H9 (cell line): ENCODE results near the gene SLC35A3. TPM values are rescaled to one million over a fixed set of nuclear protein-coding genes. Genes with fewer than 3 reads are reported as not detected.
"Not testable (repeated sequence)": the region's sequence is repeated elsewhere in the genome, so short reads cannot be mapped to it uniquely, and the experiment has no call there.

Experiments
- DNase-seq: peaks from one replicate; pipeline ENCODE4 v3.0.0-alpha.2; 2017
- H2AFZ ChIP-seq: one replicate; pipeline ENCODE4 v1.6.1; 2013; ENCODE audit warnings: mild to moderate bottlenecking, low read length, control low read depth, moderate library complexity
- H2AK5ac ChIP-seq: 2 replicates; pipeline ENCODE4 v1.6.1; 2013; ENCODE audit warnings: low read length, control low read depth, mixed read lengths; ENCODE audit not compliant: insufficient read length
- H2BK120ac ChIP-seq: one replicate; pipeline ENCODE4 v1.6.1; 2013; ENCODE audit warnings: low read depth, mild to moderate bottlenecking, low read length, control low read depth, inconsistent platforms; ENCODE audit not compliant: poor library complexity, severe bottlenecking
- H2BK12ac ChIP-seq: 2 replicates; pipeline ENCODE4 v1.6.1; 2013; ENCODE audit warnings: low read length, control low read depth, mixed read lengths, low read depth; ENCODE audit not compliant: insufficient read length
- H2BK15ac ChIP-seq: 2 replicates; pipeline ENCODE4 v1.6.1; 2013; ENCODE audit warnings: low read depth, low read length, control low read depth
- H2BK20ac ChIP-seq: one replicate; pipeline ENCODE4 v1.6.1; 2013; ENCODE audit warnings: low read depth, mild to moderate bottlenecking, low read length, control low read depth, inconsistent platforms; ENCODE audit not compliant: poor library complexity, severe bottlenecking
- H2BK5ac ChIP-seq: 2 replicates; pipeline ENCODE4 v1.6.1; 2013; ENCODE audit warnings: low read length, control low read depth, mixed read lengths; ENCODE audit not compliant: insufficient read length
- H3K14ac ChIP-seq: 2 replicates; pipeline ENCODE4 v1.6.1; 2013; ENCODE audit warnings: low read length, control low read depth; ENCODE audit not compliant: insufficient read depth
- H3K18ac ChIP-seq: 2 replicates; pipeline ENCODE4 v1.6.1; 2013; ENCODE audit warnings: low read depth, mild to moderate bottlenecking, mixed read lengths, low read length, control low read depth; ENCODE audit not compliant: insufficient read length
- H3K23ac ChIP-seq: 2 replicates; pipeline ENCODE4 v1.6.1; 2013; ENCODE audit warnings: low read length, control low read depth, mixed read lengths, low read depth; ENCODE audit not compliant: insufficient read length
- H3K23me2 ChIP-seq: 2 replicates; pipeline ENCODE4 v1.6.1; 2013; ENCODE audit warnings: low read depth, mild to moderate bottlenecking, mixed read lengths, low read length, control low read depth; ENCODE audit not compliant: insufficient read length, poor library complexity, severe bottlenecking
- H3K27ac ChIP-seq: 2 replicates; pipeline ENCODE4 v1.5.1; 2013; ENCODE audit warnings: low read length, control low read depth, mixed read lengths, low read depth; ENCODE audit not compliant: insufficient read length
- H3K27me3 ChIP-seq: 2 replicates; pipeline ENCODE4 v1.6.1; 2013; ENCODE audit warnings: low read length, control low read depth, inconsistent platforms; ENCODE audit not compliant: insufficient read depth
- H3K4ac ChIP-seq: 2 replicates; pipeline ENCODE4 v1.6.1; 2013; ENCODE audit warnings: low read depth, mild to moderate bottlenecking, control low read depth, inconsistent platforms, low read length, moderate library complexity
- H3K4me1 ChIP-seq: 2 replicates; pipeline ENCODE4 v1.6.1; 2013; ENCODE audit warnings: low read length, control low read depth, inconsistent platforms; ENCODE audit not compliant: insufficient read depth
- H3K4me2 ChIP-seq: 2 replicates; pipeline ENCODE4 v1.6.1; 2013; ENCODE audit warnings: low read length, control low read depth, mixed read lengths; ENCODE audit not compliant: insufficient read length, insufficient read depth
- H3K56ac ChIP-seq: 2 replicates; pipeline ENCODE4 v1.6.1; 2013; ENCODE audit warnings: low read depth, mild to moderate bottlenecking, mixed read lengths, low read length, control low read depth; ENCODE audit not compliant: insufficient read length
- H3K79me1 ChIP-seq: 2 replicates; pipeline ENCODE4 v1.6.1; 2013; ENCODE audit warnings: low read depth, mild to moderate bottlenecking, moderate library complexity, low read length, control low read depth, inconsistent platforms; ENCODE audit not compliant: insufficient read depth, poor library complexity, severe bottlenecking
- H3K79me2 ChIP-seq: 2 replicates; pipeline ENCODE4 v1.6.1; 2013; ENCODE audit warnings: low read length, control low read depth, inconsistent platforms; ENCODE audit not compliant: insufficient read depth
- H3K9ac ChIP-seq: 2 replicates; pipeline ENCODE4 v1.6.1; 2013; ENCODE audit warnings: low read length, control low read depth, mixed read lengths; ENCODE audit not compliant: insufficient read length; ENCODE audit errors: extremely low read depth
- H3K9me3 ChIP-seq: one replicate; pipeline ENCODE4 v1.6.1; 2013; ENCODE audit warnings: low read depth, low read length, inconsistent platforms; ENCODE audit not compliant: control insufficient read depth
- H3T11ph ChIP-seq: one replicate; pipeline ENCODE4 v1.6.1; 2013; ENCODE audit warnings: mild to moderate bottlenecking, low read length, control low read depth, inconsistent platforms
- H4K20me1 ChIP-seq: one replicate; pipeline ENCODE4 v1.6.1; 2013; ENCODE audit not compliant: control insufficient read depth, insufficient read length, insufficient read depth
- H4K5ac ChIP-seq: 2 replicates; pipeline ENCODE4 v1.6.1; 2013; ENCODE audit warnings: low read depth, mild to moderate bottlenecking, mixed read lengths, low read length, control low read depth; ENCODE audit not compliant: insufficient read length
- H4K8ac ChIP-seq: replicated peaks from 2 replicates; pipeline ENCODE4 v1.6.1; 2013; ENCODE audit warnings: low read length, control low read depth, mixed read lengths, low read depth; ENCODE audit not compliant: insufficient read length
- H4K91ac ChIP-seq: 2 replicates; pipeline ENCODE4 v1.6.1; 2013; ENCODE audit warnings: low read depth, mild to moderate bottlenecking, moderate library complexity, mixed read lengths, low read length, control low read depth; ENCODE audit not compliant: insufficient read length
- H3K27ac Mint-ChIP-seq, 3 experiments: 2 replicates in 2 of 3; 3 replicates in 1 of 3; pipeline ENCODE4 v1.8.0; 2020 to 2021; ENCODE audit warnings: mixed read lengths in 3 of 3, mild to moderate bottlenecking in 1 of 3, moderate library complexity in 1 of 3
- H3K27me3 Mint-ChIP-seq: 2 replicates; pipeline ENCODE4 v1.8.0; 2021; ENCODE audit warnings: low read depth, mild to moderate bottlenecking, moderate library complexity, mixed read lengths
- H3K36me3 Mint-ChIP-seq, 3 experiments: 2 replicates in 2 of 3; 3 replicates in 1 of 3; pipeline ENCODE4 v1.8.0; 2020 to 2021; ENCODE audit warnings: low read depth in 3 of 3, mixed read lengths in 3 of 3; ENCODE audit not compliant: insufficient read depth in 1 of 3
- H3K4me1 Mint-ChIP-seq, 2 experiments: 2 replicates each; pipeline ENCODE4 v1.8.0; 2020; ENCODE audit warnings: mixed read lengths in 2 of 2
- H3K4me3 Mint-ChIP-seq, 2 experiments: 2 replicates in 1 of 2; 3 replicates in 1 of 2; pipeline ENCODE4 v1.8.0; 2020 to 2021; ENCODE audit warnings: mild to moderate bottlenecking in 2 of 2, mixed read lengths in 2 of 2, moderate library complexity in 1 of 2
- H3K9me3 Mint-ChIP-seq, 2 experiments: 2 replicates in 1 of 2; 3 replicates in 1 of 2; pipeline ENCODE4 v1.8.0; 2020; ENCODE audit warnings: mild to moderate bottlenecking in 2 of 2, mixed read lengths in 2 of 2, moderate library complexity in 1 of 2
- WGBS: extraction: QIAGEN DNeasy Blood & Tissue Kit; methylation state at CpG from one replicate; pipeline ENCODE4 v1.1.7; 2013; ENCODE audit warnings: missing lambda C conversion rate, low lambda C conversion rate, mixed read lengths; ENCODE audit not compliant: insufficient read length; ENCODE audit errors: extremely low coverage; 5-methylcytosine and 5-hydroxymethylcytosine counted together
- total RNA-seq: library from RNA; stranded (reverse); gene quantifications from 2 replicates; pipeline ENCODE4 v1.2.1, GENCODE V29; 2021
- TF ChIP-seq, protein P1 (sequence below): fragments of 200-600 bp; sonication (generic); conservative IDR thresholded peaks from 3 replicates; pipeline ENCODE4 v1.8.0; 2021; ENCODE audit warnings: antibody characterized with exemption, mild to moderate bottlenecking

The SLC35A3 gene
- total RNA-seq, 1 experiment from 2014 or later, result 15.1 TPM

DNA sequence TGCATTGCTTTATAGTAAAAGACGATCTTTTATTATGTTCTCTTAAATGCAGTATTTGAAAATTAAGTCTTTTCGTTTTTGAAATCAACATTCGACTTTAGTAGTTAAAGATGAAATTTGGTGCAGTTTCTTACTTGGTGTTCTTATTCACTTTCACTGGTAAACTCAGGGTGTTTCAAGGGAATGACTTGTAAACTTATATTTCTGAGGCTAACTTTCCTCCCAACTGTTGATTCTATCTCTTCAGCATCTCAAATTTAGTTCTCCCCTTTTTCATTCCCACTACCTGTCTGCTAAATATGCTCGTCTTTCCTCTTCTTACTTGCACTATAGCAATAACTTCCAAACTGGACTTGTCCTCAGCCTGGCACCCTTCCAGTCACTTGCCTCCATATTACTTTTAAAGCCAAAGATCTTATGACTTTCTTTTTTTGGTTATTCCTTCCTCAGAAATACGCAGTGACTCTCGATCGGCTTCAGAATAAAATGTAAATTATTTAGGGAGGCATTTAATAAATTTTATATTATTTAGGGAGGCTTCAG is 988 bp downstream of the SLC35A3 start:
- Histone ChIP-seq H3K56ac (no peak overlapping the region), H2BK12ac (no peak overlapping the region), H3K4ac (no peak overlapping the region), H2AK5ac (no peak overlapping the region), H4K5ac (no peak overlapping the region), H4K91ac (no peak overlapping the region), H4K20me1 (no peaks in the 10 kb centered on the region), H2BK5ac (no peak overlapping the region), H3T11ph (no peak overlapping the region), H4K8ac (no peak overlapping the region), H3K9ac (peak overlapping the region; percentile 75), H3K79me1 (no peaks in the 10 kb centered on the region), H2BK15ac (no peak overlapping the region), H3K23ac (no peak overlapping the region), H2BK20ac (no peak overlapping the region), H2AFZ (no peak overlapping the region), H3K27me3 (no peaks in the 10 kb centered on the region), H3K9me3 (no peaks in the 10 kb centered on the region), H3K4me1 (peaks cover 2% of the 10 kb centered on the region; the same call in 1 of the 2 replicates), H2BK120ac (no peak overlapping the region), H3K27ac (no peak overlapping the region), H3K14ac (no peak overlapping the region), H3K23me2 (peaks cover 7% of the 10 kb centered on the region), H3K4me2 (peak overlapping the region; percentile 76), H3K18ac (no peak overlapping the region), H3K79me2 (no peaks in the 10 kb centered on the region; the same call in 1 of the 2 replicates)
- Mint-ChIP-seq H3K9me3 (peaks cover 0 to 3% of the 10 kb centered on the region in 2 experiments; a peak in 2 of 5 replicates), H3K27me3 (no peaks in the 10 kb centered on the region), H3K4me3 (peak overlapping the region; percentile 100), H3K36me3 (peaks cover 0 to 5% (median 4%) of the 10 kb centered on the region in 3 experiments; a peak in 4 of 7 replicates), H3K27ac (no peak overlapping the region; a peak in 1 of 7 replicates), H3K4me1 (peaks cover 12 to 17% of the 10 kb centered on the region in 2 experiments)
- DNase-seq, result no peak
- no CpG with 5 or more reads among the region's 7 CpGs for WGBS
- TF ChIP-seq, protein P1, sequence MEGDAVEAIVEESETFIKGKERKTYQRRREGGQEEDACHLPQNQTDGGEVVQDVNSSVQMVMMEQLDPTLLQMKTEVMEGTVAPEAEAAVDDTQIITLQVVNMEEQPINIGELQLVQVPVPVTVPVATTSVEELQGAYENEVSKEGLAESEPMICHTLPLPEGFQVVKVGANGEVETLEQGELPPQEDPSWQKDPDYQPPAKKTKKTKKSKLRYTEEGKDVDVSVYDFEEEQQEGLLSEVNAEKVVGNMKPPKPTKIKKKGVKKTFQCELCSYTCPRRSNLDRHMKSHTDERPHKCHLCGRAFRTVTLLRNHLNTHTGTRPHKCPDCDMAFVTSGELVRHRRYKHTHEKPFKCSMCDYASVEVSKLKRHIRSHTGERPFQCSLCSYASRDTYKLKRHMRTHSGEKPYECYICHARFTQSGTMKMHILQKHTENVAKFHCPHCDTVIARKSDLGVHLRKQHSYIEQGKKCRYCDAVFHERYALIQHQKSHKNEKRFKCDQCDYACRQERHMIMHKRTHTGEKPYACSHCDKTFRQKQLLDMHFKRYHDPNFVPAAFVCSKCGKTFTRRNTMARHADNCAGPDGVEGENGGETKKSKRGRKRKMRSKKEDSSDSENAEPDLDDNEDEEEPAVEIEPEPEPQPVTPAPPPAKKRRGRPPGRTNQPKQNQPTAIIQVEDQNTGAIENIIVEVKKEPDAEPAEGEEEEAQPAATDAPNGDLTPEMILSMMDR, result no peak

GRCh38 chr1:99972066-99972465 is 2.3 kb downstream of the SLC35A3 start:
- not testable (repeated sequence) for H3K23ac ChIP-seq, H4K20me1 ChIP-seq, H4K5ac ChIP-seq, H3K79me1 ChIP-seq, H3K27me3 Mint-ChIP-seq, DNase-seq, H3K27ac Mint-ChIP-seq, H3K27ac ChIP-seq, H3K4me2 ChIP-seq, H3K9me3 Mint-ChIP-seq, H3K4me1 ChIP-seq, H4K8ac ChIP-seq, H2BK12ac ChIP-seq, H3K23me2 ChIP-seq, H2AK5ac ChIP-seq, H3K9ac ChIP-seq, H3T11ph ChIP-seq, H3K18ac ChIP-seq, H3K79me2 ChIP-seq, H3K4ac ChIP-seq, H4K91ac ChIP-seq, H3K14ac ChIP-seq, H3K56ac ChIP-seq, H2AFZ ChIP-seq, H3K36me3 Mint-ChIP-seq, H2BK5ac ChIP-seq, H3K9me3 ChIP-seq, H2BK15ac ChIP-seq, H2BK20ac ChIP-seq, H3K27me3 ChIP-seq, H2BK120ac ChIP-seq
- Mint-ChIP-seq H3K4me1 (peaks cover 12 to 17% of the 10 kb centered on the region in 2 experiments), H3K4me3 (peak overlapping the region in 1 of 2 experiments; percentile 32; a peak in 1 of 5 replicates)
- no CpG with 5 or more reads among the region's 7 CpGs for WGBS
